Suprapubic skin (tissue), 4 donors: ENCODE results near the gene RUVBL2.

Source experiments
- CTCF ChIP-seq, 2 donors: fragments of 200-600 bp in 1 of 2; fragments of 450-650 bp in 1 of 2; sonication (generic) in 1 of 2; IDR thresholded peaks; one replicate each; pipeline ENCODE4 v1.5.1; 2016 to 2019; ENCODE audit warnings: antibody characterized with exemption in 2 of 2, mild to moderate bottlenecking in 1 of 2, moderate library complexity in 1 of 2
- POLR2A ChIP-seq, 2 donors: fragments of 450-650 bp; IDR thresholded peaks; one replicate each; pipeline ENCODE4 v1.6.1; 2017; ENCODE audit warnings: antibody characterized with exemption in 2 of 2, mild to moderate bottlenecking in 2 of 2, moderate library complexity in 2 of 2
- POLR2AphosphoS5 ChIP-seq, 3 donors: sonication (generic); formaldehyde crosslinking; IDR thresholded peaks; one replicate each; pipeline ENCODE4 v1.6.1; 2017; ENCODE audit warnings: antibody characterized with exemption in 3 of 3

GRCh38 chr19:49016067-49016839 is 22.6 kb downstream of the RUVBL2 start:
- TF ChIP-seq CTCF (IDR thresholded peaks at IDR 0.05) (no peak), POLR2A (IDR thresholded peaks at IDR 0.05) (no peak), POLR2AphosphoS5 (IDR thresholded peaks at IDR 0.05) (no peak)
